Vagina (tissue), 2 donors: ENCODE data around the gene VPS4A.

Experiments
- CTCF ChIP-seq, 3 experiments: fragments of 450-650 bp in 2 of 3; fragments of 200-600 bp in 1 of 3; sonication (generic) in 1 of 3; IDR thresholded peaks; one replicate each; pipeline ENCODE4 v1.5.1; 2017 to 2019; ENCODE audit warnings: antibody characterized with exemption in 3 of 3, mild to moderate bottlenecking in 2 of 3, moderate library complexity in 2 of 3
- POLR2A ChIP-seq, 2 donors: fragments of 450-650 bp; IDR thresholded peaks; one replicate each; pipeline ENCODE4 v1.6.1; 2017; ENCODE audit warnings: antibody characterized with exemption in 2 of 2, mild to moderate bottlenecking in 2 of 2, moderate library complexity in 2 of 2

GRCh38 chr16:69313469-69313868 is 2.3 kb downstream of the VPS4A start:
- no peak for TF ChIP-seq CTCF (IDR thresholded peaks at IDR 0.05)
- no peak for TF ChIP-seq POLR2A (IDR thresholded peaks at IDR 0.05)
